CD4-positive, alpha-beta T cell (primary cell): Measurements from ENCODE around the gene IL17REL. TPM values are rescaled to one million over a fixed set of nuclear protein-coding genes. Genes with fewer than 3 reads are reported as not detected.
A peak's percentile ranks its signal among the peaks of the same experiment; 100 is the strongest.

Source experiments
- ATAC-seq: fragments of 200-7000 bp; cut with Tn5 transposase; one replicate; pipeline ENCODE4 v1.10.0; 2022; ENCODE audit warnings: mild to moderate bottlenecking; ENCODE audit not compliant: poor library complexity
- CTCF ChIA-PET: fragments of 350-600 bp; sonication (Branson Sonifier 250); formaldehyde crosslinking; loops from one replicate; lab custom pipeline; 2021; ENCODE audit warnings: antibody characterized with exemption, inconsistent platforms; lab: Charles Lee
- POLR2A ChIA-PET: fragments of 350-600 bp; sonication (Branson Sonifier 250); formaldehyde crosslinking; loops from one replicate; lab custom pipeline; 2021; ENCODE audit warnings: antibody characterized with exemption, inconsistent platforms; lab: Charles Lee
- DNase-seq, 14 experiments: peaks; one replicate each; pipeline ENCODE4 v3.0.0-alpha.2; 2013 to 2020; ENCODE audit warnings: mixed read lengths in 2 of 14
- H3K27ac ChIP-seq, 2 donors: one replicate each; pipeline versions ENCODE4 v1.5.1 to v1.7.0; 2013; ENCODE audit warnings: low read length in 2 of 2, low read depth in 1 of 2, mild to moderate bottlenecking in 1 of 2
- H3K27me3 ChIP-seq, 2 experiments: 1 replicate in 1 of 2; 2 replicates in 1 of 2; pipeline versions ENCODE4 v1.6.1 to v1.7.0; 2013; ENCODE audit warnings: low read length in 2 of 2, control low read depth in 1 of 2, mild to moderate bottlenecking in 1 of 2, moderate library complexity in 1 of 2; ENCODE audit not compliant: insufficient read depth in 2 of 2, control insufficient read depth in 1 of 2
- H3K36me3 ChIP-seq: one replicate; pipeline ENCODE4 v1.6.1; 2013; ENCODE audit warnings: low read length, control low read depth; ENCODE audit not compliant: insufficient read depth
- H3K4me1 ChIP-seq: one replicate; pipeline ENCODE4 v1.6.1; 2013; ENCODE audit warnings: low read length, control low read depth; ENCODE audit not compliant: insufficient read depth
- H3K4me3 ChIP-seq: one replicate; pipeline ENCODE4 v1.5.1; 2013; ENCODE audit warnings: mild to moderate bottlenecking, low read length, moderate library complexity
- H3K9me3 ChIP-seq, 2 experiments: 1 replicate in 1 of 2; 2 replicates in 1 of 2; pipeline versions ENCODE4 v1.6.1 to v1.7.0; 2013; ENCODE audit warnings: low read length in 2 of 2, mild to moderate bottlenecking in 2 of 2, control low read depth in 1 of 2, moderate library complexity in 1 of 2; ENCODE audit not compliant: control insufficient read depth in 1 of 2, insufficient read depth in 1 of 2
- H3K27ac Mint-ChIP-seq: one replicate; pipeline ENCODE4 v1.8.0; 2020; ENCODE audit warnings: mixed read lengths
- H3K27me3 Mint-ChIP-seq: one replicate; pipeline ENCODE4 v1.8.0; 2021; ENCODE audit warnings: mixed read lengths
- H3K36me3 Mint-ChIP-seq: one replicate; pipeline ENCODE4 v1.8.0; 2021; ENCODE audit warnings: low read depth, mixed read lengths
- H3K4me1 Mint-ChIP-seq: one replicate; pipeline ENCODE4 v1.8.0; 2021; ENCODE audit warnings: low read depth, mixed read lengths
- H3K4me3 Mint-ChIP-seq: one replicate; pipeline ENCODE4 v1.8.0; 2020; ENCODE audit warnings: mild to moderate bottlenecking, mixed read lengths
- H3K9me3 Mint-ChIP-seq: one replicate; pipeline ENCODE4 v1.8.0; 2020; ENCODE audit warnings: mixed read lengths
- intact Hi-C, 2 experiments: fragments of 100-400 bp; cut with DNase I in 1 of 2; cut with micrococcal nuclease in 1 of 2; formaldehyde crosslinking; loops; one replicate each; pipeline versions ENCODE4 v1.15.1 to v1.9.0; 2023 to 2025; cut with DNase I, micrococcal nuclease
- total RNA-seq, 174 experiments: library from RNA in 2 of 174; stranded (reverse) in 2 of 174; gene quantifications; one replicate each; pipeline ENCODE4 v1.2.3 and lab custom pipeline; 2021 to 2026
- TF ChIP-seq, protein P1 (sequence below): fragments of 200-600 bp; IDR thresholded peaks from one replicate; pipeline ENCODE4 v1.8.0; 2022; ENCODE audit warnings: antibody characterized with exemption, mild to moderate bottlenecking

The IL17REL gene
- total RNA-seq, 2 experiments from 2014 or later, result not detected

DNA sequence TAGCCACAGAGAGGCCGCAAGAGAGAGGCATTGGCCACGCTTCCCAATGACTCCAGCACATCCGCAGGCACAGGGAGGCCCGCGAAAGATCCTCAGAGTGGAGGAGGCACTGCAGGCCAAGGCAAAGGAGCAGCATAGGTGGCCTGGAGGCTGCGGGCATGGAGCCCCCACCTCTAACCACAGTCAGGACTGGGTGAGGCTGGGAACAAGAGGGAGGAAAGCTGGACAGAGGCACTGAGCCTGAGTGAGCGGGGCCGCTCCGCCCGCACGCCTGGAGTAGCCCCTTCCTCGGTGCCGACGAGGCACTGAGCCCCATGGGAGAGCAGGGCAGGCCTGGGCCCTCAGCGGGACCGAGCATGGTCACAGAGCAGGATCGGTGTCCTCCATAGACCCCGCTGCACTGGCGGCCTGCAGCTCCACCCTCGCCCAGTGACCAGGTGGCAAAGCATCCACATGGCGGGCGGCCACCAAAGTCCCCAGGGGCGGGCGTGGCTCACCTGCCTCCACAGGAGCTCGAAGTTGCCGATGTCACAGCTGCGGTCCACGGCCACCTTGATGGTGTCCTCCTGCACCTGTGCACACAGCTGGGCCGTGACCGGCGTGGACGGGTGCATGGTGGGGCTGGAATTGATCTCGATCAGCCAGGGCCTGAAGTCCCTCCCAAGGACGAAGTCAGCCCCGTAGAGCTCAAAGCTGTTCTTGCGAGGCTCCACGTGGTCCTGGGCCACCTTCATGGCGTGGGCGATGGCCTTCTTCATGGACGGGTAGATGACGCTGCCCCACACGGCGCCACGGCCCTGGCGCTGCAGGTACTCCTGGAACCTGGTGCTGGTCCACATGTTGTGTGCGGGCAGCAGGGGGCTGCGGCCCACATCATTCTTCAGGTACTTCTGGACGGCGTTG is 18.9 kb upstream of the IL17REL start:
- peaks cover 7% of the 10 kb centered on the region for H3K4me1 Mint-ChIP-seq
- H3K4me3 Mint-ChIP-seq, result no peak overlapping the region
- POLR2A ChIA-PET, result interaction anchor here (1.7 to 2.1 kb wide), 2 partner anchors 101 to 106 kb away, joined by 6 to 14 read pairs; no protein-coding TSS in a partner anchor
- Histone ChIP-seq H3K4me1 (peaks cover 23% of the 10 kb centered on the region), H3K27me3 (peaks cover 9 to 23% of the 10 kb centered on the region in 2 experiments), H3K36me3 (no peaks in the 10 kb centered on the region), H3K9me3 (peaks cover 0 to 7% of the 10 kb centered on the region in 2 experiments), H3K27ac (no peak overlapping the region), H3K4me3 (no peak overlapping the region)
- peak in 1 of 14 experiments; percentile 38 for DNase-seq
- no peaks in the 10 kb centered on the region for H3K36me3 Mint-ChIP-seq
- intact Hi-C loops, result loop anchor here (5.0 to 10.0 kb wide), 2 partner anchors 39 to 47 kb away; no protein-coding TSS in a partner anchor
- peaks cover 13% of the 10 kb centered on the region for H3K27me3 Mint-ChIP-seq
- CTCF ChIA-PET, result interaction anchor here (1.9 to 2.3 kb wide), 3 partner anchors 38 to 101 kb away, joined by 14 to 36 read pairs (median 17); no protein-coding TSS in a partner anchor
- ATAC-seq, result no peak
- H3K27ac Mint-ChIP-seq, result no peak overlapping the region
- no peaks in the 10 kb centered on the region for H3K9me3 Mint-ChIP-seq
- TF ChIP-seq, protein P1, sequence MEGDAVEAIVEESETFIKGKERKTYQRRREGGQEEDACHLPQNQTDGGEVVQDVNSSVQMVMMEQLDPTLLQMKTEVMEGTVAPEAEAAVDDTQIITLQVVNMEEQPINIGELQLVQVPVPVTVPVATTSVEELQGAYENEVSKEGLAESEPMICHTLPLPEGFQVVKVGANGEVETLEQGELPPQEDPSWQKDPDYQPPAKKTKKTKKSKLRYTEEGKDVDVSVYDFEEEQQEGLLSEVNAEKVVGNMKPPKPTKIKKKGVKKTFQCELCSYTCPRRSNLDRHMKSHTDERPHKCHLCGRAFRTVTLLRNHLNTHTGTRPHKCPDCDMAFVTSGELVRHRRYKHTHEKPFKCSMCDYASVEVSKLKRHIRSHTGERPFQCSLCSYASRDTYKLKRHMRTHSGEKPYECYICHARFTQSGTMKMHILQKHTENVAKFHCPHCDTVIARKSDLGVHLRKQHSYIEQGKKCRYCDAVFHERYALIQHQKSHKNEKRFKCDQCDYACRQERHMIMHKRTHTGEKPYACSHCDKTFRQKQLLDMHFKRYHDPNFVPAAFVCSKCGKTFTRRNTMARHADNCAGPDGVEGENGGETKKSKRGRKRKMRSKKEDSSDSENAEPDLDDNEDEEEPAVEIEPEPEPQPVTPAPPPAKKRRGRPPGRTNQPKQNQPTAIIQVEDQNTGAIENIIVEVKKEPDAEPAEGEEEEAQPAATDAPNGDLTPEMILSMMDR, result no peak

DNA sequence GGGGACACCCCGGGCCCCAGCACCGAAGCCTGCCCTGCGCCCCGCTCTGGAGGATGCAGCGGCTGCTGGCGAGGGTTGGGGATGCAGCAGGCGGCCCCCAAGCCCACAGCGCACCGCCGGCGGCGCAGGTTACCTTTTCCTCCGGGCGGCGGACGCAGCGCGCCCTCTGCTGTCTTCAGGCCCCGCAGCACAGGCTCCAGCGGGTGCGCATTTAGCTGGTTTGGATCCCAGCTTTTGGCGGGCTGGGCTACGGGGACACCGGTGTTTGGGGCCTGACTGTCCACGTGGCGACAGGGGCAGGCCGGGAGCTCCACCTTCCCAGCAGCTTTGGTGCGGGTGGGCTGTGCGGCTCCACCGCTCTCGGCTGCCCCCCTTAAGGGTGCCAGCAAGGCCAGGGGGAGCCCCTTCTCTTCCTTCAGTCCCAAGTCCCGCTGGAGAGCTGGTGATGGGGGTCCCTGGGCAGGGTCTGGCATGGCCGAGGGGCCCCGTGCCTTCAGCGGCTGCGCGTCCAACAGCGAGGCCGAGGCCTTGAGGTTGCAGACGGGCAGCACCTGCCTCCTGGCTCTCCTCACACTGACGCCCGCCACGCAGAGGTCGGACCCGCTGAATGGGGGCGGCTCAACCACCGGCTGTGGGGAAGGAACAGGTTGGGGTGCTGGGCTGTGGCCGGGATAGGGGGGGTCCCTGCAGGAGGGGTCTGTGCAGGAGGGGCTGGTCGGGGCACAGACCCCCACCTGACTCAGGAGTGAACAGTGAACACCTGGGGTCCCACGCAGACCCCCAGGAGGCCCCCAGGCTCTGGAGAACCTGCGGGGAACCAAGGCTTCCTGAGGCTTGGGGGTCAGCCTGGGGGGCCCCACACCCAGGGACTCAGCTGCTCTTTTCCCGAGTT is 18.0 kb upstream of the IL17REL start:
- no peak overlapping the region for H3K27ac ChIP-seq
- ChIA-PET POLR2A (interaction anchor here (0.7 to 2.1 kb wide), 6 partner anchors 63 to 263 kb away, joined by 3 to 14 read pairs (median 4); no protein-coding TSS in a partner anchor), CTCF (interaction anchor here (0.5 to 2.3 kb wide), 27 partner anchors 12 to 263 kb away, joined by 3 to 36 read pairs (median 4); partner anchors contain the start of genes IL17REL and PIM3)
- ATAC-seq, result peak; percentile 95
- Mint-ChIP-seq H3K9me3 (no peaks in the 10 kb centered on the region), H3K4me1 (peaks cover 7% of the 10 kb centered on the region), H3K27ac (no peak overlapping the region), H3K36me3 (no peaks in the 10 kb centered on the region), H3K27me3 (peaks cover 14% of the 10 kb centered on the region), H3K4me3 (no peak overlapping the region)
- H3K27me3 ChIP-seq, result peaks cover 9 to 22% of the 10 kb centered on the region in 2 experiments
- peak; percentile 69 to 93 (median 78) for DNase-seq
- no peak overlapping the region for H3K4me3 ChIP-seq
- intact Hi-C loops, result loop anchor here (1.0 to 10.0 kb wide), 6 partner anchors 38 to 263 kb away; no protein-coding TSS in a partner anchor
- H3K9me3 ChIP-seq, result peaks cover 0 to under 1% of the 10 kb centered on the region in 2 experiments
- no peaks in the 10 kb centered on the region for H3K36me3 ChIP-seq
- TF ChIP-seq, protein P1, result peak; percentile 86
- peaks cover 23% of the 10 kb centered on the region for H3K4me1 ChIP-seq
